Measurements from ENCODE around the gene CCNB1IP1.
"Not testable (repeated sequence)": the region's sequence is repeated elsewhere in the genome, so short reads cannot be mapped to it uniquely, and the experiment has no call there.

The CCNB1IP1 gene

GRCh38 chr14:20333494-20333841, 389 bp upstream of the CCNB1IP1 start:
- DNase-seq (ENCODE audit: low read depth, low spot score), result no peak

DNA sequence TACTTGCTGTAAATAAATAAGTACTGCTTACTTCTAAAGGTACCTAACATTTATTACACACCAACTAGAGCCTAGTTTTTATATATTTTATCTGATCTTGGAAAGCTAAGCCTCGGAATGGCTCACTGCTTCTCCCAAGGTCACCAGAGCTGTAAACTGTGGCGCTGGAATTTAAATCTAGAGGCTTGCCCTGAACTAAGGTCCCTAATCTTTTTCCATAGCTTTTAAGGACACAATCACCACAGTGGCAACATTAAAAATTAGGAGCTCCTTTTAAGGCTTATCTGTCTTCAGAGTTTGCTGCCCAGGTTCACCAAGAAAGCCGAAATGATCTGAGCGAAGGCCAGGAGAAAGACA, 670 bp downstream of the CCNB1IP1 start:
- no peak for DNase-seq (ENCODE audit: low read depth, low spot score)

DNA sequence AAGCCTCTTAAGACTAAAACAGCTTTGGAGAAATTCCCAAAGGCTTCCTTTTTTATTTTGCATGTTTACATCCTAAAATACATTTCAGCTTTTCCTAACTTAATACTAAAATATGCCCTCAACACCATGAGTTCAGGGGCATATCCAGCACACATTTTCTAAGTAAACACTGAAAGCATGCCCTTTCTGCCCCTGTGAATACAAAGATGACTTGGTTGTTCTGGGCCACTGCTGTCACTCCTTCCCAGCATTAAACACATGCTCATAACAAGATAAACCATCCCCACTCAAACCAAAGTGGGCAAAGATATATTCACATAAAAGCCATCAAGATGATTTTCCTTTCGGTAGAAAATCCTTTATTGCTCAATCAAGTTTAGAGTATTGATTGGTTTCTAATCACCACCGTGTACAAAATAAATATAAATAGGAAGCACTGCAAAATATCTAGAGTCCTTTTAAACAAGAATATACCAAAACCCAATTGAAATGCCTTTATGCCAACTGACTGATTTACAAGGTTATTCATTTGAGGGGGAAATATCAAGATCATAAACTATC, 1.9 kb downstream of the CCNB1IP1 start:
- no peak for DNase-seq (ENCODE audit: low read depth, low spot score)

GRCh38 chr14:20329355-20329754, 3.7 kb downstream of the CCNB1IP1 start:
- no peak for DNase-seq (ENCODE audit: low read depth, low spot score)

GRCh38 chr14:20328705-20329104, 4.4 kb downstream of the CCNB1IP1 start:
- DNase-seq (ENCODE audit: low read depth, low spot score), result no peak

DNA sequence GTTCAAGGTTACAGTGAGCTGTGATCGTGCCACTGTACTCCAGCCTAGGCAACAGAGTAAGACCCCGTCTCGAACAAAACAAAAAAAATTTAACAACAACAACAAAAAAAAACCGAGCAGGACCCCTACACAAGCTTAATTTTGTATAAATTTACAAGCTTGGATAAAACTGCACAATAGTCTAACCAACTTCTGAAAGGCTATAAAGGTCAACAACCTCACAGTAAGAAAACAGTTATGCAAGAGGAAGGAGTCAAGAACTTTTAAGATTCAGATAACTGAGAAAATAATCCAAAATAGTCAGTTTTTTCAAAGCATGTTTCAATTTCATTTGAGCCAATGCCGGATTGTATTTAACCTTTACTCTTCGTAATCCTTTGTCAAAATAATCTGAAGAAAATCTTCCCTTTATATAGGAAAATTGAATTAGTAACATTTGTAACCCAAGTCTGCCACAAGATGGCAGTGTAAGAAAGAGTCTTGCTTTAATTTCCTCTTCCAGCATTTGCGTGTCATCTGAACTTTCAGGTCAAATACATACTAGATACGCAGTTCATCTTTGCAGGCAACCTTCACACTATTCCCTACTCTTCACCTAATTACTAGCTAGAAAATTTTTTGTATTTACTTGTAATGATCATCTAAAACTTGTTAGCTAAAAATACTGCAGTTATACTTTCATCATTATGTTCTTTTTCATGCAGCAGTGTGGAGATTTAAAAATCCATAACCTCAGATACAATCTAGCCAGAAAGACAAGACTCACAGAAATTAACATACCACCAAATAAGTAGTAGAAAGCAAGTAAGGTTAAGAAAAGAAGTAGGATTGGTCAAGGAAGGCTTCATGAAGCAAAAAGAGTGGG, 5.8 kb downstream of the CCNB1IP1 start:
- DNase-seq (ENCODE audit: low read depth, low spot score), result no peak

- DNase-seq (ENCODE audit: low read depth, low spot score), result no peak
Measured at GRCh38 chr14:20317720-20318119, 15.4 kb downstream of the CCNB1IP1 start.

DNA sequence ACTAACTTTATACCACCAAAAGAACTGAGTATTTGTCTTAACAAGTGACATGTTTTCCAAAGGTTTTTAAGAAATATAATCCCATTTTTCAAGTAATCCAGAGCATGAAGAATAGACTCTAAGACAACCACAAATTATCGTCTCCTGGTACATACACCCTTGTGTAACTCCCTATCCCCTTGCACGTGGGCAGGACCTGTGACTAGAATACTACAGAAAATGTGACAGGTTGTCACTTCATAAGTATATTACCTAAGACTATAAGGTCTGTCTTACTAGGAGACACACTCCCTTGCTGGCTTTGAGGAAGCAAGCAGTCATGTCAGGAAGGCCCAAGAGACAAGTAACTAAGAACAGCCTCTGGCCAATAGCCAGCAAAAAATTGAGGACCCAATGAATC, 19.1 kb downstream of the CCNB1IP1 start:
- no peak for DNase-seq (ENCODE audit: low read depth, low spot score)

GRCh38 chr14:20306079-20306423, 27.0 kb downstream of the CCNB1IP1 start:
- no peak for DNase-seq (ENCODE audit: low read depth, low spot score)

DNA sequence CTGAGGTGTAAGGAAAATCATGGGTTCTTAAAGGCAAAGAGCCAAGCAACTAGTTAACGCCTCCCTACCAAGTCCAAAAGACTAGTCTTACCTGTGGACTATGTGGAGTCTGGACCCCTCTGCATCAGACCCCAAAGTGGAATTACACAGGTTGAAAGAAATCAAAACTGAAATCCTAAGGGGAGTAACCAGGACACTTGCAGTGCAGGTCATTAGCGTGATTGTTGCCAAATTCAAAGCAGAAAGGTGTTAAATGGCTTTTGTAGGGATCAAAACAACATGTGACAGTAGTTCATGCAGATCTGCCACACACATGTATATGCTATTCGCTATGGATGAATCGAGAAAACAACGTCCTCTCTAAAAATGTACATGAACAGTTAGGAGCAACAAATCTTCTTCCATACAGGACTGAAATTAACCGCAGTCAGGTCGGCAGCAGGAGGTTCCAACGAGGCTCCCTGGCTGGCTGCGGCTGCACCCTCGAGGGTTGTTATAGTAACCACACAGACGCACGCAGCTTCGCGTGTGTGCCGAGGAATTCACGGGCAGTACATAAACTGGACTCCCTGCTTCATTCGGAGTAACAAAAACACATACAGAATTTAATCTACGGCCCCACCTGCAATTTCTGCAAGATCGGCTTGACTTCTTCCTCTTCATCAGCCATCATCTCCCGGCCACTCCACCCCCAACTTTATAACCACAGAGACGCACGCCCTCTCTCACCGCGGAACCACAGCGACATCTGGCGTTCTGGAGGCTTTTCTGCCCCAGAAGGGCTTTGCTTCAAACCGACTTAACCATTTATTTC, 27.6 kb downstream of the CCNB1IP1 start, which contains the start of gene TTC5:
Gene TTC5 (minus strand): TSS at position 687 of the 814 bp plus-strand sequence. CDS start 14 bp downstream, at position 673.
- peak; percentile 84 for DNase-seq (ENCODE audit: low read depth, low spot score)

GRCh38 chr14:20302042-20302755, 30.9 kb downstream of the CCNB1IP1 start:
- DNase-seq (ENCODE audit: low read depth, low spot score), result no peak

DNA sequence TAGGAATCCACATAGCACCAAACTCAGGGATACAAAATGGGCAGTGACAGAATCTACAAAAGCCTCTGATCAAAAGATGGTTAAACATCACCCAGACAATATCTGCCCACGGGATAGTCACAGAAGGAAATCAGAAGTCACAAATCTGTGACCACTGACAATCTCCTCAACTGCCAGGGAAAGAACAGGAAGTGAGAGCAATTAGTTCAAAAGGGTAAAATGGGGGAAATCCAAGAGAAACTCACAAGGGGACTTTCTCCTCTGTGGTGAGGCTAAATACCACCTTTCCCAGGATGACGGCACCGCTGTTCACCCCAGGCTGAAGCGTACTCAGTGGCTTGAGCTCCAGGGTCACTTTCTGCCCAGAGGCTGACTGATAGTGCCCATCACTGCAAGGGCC, 38.0 kb downstream of the CCNB1IP1 start:
- DNase-seq (ENCODE audit: low read depth, low spot score), result no peak

- no peak for DNase-seq (ENCODE audit: low read depth, low spot score)
Measured at GRCh38 chr14:20294636-20295035, 38.4 kb downstream of the CCNB1IP1 start.

- DNase-seq (ENCODE audit: low read depth, low spot score), result not testable (repeated sequence)
Measured at GRCh38 chr14:20281998-20282397, 51.1 kb downstream of the CCNB1IP1 start.

GRCh38 chr14:20280265-20280664, 52.8 kb downstream of the CCNB1IP1 start:
- not testable (repeated sequence) for DNase-seq (ENCODE audit: low read depth, low spot score)

DNA sequence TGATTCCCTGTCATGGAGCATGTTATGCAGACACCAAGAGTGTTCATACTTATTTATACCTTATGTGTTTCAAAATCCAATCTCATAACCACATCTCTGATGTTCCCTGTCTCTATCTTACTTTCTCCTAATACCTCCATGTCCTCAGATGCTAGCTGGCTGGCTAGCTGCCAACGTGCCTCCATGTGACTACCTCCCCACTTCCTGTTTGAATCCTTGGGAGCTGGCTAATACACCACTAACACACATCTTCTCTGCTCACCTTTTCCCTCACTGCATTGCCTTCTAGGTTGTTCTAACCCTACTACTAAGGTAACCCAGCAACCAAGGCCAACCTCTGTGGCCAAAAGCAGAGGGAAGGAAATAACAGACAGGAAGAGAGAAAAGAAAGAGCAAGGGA, 54.7 kb downstream of the CCNB1IP1 start:
- no peak for DNase-seq (ENCODE audit: low read depth, low spot score)

- no peak for DNase-seq (ENCODE audit: low read depth, low spot score)
Measured at GRCh38 chr14:20277409-20277808, 55.7 kb downstream of the CCNB1IP1 start.

GRCh38 chr14:20274062-20274461, 59.0 kb downstream of the CCNB1IP1 start:
- no peak for DNase-seq (ENCODE audit: low read depth, low spot score)

GRCh38 chr14:20264361-20264760, 68.7 kb downstream of the CCNB1IP1 start:
- not testable (repeated sequence) for DNase-seq (ENCODE audit: low read depth, low spot score)

GRCh38 chr14:20262642-20263128, 70.4 kb downstream of the CCNB1IP1 start:
- no peak for DNase-seq (ENCODE audit: low read depth, low spot score)

All from activated CD4-positive, CD25-positive, alpha-beta regulatory T cell treated with anti-CD3 and anti-CD28 coated beads, Interleukin-2, amount 50 U/mL, for 16 hours (primary cell).